GM19193 (cell line): ENCODE measurements around the gene PTPRN2.

Experiments
- POLR2A ChIP-seq: IDR thresholded peaks from 4 replicates; pipeline ENCODE4 v1.6.1; 2011; ENCODE audit not compliant: insufficient read depth, insufficient read length; ENCODE audit errors: extremely low read depth

Gene PTPRN2

GRCh38 chr7:157873664-157874063 is 714.0 kb downstream of the PTPRN2 start:
- TF ChIP-seq POLR2A, result no peak

GRCh38 chr7:157873181-157873580 is 714.4 kb downstream of the PTPRN2 start:
- no peak for TF ChIP-seq POLR2A

- no peak for TF ChIP-seq POLR2A
These were observed 715.2 kb downstream of the PTPRN2 start for GRCh38 chr7:157872447-157872846.

- TF ChIP-seq POLR2A, result no peak
These were observed 715.9 kb downstream of the PTPRN2 start for GRCh38 chr7:157871681-157872080.

GRCh38 chr7:157870644-157871290 is 716.9 kb downstream of the PTPRN2 start:
- no peak for TF ChIP-seq POLR2A

GRCh38 chr7:157869793-157870192 is 717.8 kb downstream of the PTPRN2 start:
- no peak for TF ChIP-seq POLR2A

- TF ChIP-seq POLR2A, result no peak
These were observed 719.8 kb downstream of the PTPRN2 start for GRCh38 chr7:157867685-157868305.

- TF ChIP-seq POLR2A, result no peak
These were observed 721.2 kb downstream of the PTPRN2 start for GRCh38 chr7:157866336-157866924.

GRCh38 chr7:157865351-157866165 is 722.1 kb downstream of the PTPRN2 start:
- TF ChIP-seq POLR2A, result no peak

- no peak for TF ChIP-seq POLR2A
These were observed 722.7 kb downstream of the PTPRN2 start for GRCh38 chr7:157864911-157865310.

GRCh38 chr7:157863906-157864810 is 723.5 kb downstream of the PTPRN2 start:
- TF ChIP-seq POLR2A, result no peak

GRCh38 chr7:157863176-157863575 is 724.4 kb downstream of the PTPRN2 start:
- no peak for TF ChIP-seq POLR2A

GRCh38 chr7:157862731-157863130 is 724.9 kb downstream of the PTPRN2 start:
- TF ChIP-seq POLR2A, result no peak

- no peak for TF ChIP-seq POLR2A
These were observed 726.1 kb downstream of the PTPRN2 start for GRCh38 chr7:157861551-157861950.
